Stimulated activated CD4-positive, alpha-beta T cell treated with anti-CD3 and anti-CD28 coated beads, Interleukin-2, amount 100 ng/mL, for 4 hours (primary cell): Measurements from ENCODE around the gene GMEB2.
A peak's percentile ranks its signal among the peaks of the same experiment; 100 is the strongest.
"Not testable (repeated sequence)": the region's sequence is repeated elsewhere in the genome, so short reads cannot be mapped to it uniquely, and the experiment has no call there.

ENCODE experiments used
- DNase-seq: peaks from one replicate; pipeline ENCODE4 v3.0.0-alpha.2; 2020; ENCODE audit warnings: low read depth

Gene GMEB2, protein sequence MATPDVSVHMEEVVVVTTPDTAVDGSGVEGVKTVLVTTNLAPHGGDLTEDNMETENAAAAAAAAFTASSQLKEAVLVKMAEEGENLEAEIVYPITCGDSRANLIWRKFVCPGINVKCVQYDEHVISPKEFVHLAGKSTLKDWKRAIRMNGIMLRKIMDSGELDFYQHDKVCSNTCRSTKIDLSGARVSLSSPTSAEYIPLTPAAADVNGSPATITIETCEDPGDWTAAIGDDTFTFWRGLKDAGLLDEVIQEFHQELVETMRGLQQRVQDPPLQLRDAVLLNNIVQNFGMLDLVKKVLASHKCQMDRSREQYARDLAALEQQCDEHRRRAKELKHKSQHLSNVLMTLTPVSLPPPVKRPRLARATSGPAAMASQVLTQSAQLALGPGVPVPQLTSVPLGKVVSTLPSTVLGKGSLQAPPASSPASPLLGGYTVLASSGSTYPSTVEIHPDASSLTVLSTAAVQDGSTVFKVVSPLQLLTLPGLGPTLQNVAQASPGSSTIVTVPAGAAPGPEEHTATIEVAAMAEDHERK

DNA sequence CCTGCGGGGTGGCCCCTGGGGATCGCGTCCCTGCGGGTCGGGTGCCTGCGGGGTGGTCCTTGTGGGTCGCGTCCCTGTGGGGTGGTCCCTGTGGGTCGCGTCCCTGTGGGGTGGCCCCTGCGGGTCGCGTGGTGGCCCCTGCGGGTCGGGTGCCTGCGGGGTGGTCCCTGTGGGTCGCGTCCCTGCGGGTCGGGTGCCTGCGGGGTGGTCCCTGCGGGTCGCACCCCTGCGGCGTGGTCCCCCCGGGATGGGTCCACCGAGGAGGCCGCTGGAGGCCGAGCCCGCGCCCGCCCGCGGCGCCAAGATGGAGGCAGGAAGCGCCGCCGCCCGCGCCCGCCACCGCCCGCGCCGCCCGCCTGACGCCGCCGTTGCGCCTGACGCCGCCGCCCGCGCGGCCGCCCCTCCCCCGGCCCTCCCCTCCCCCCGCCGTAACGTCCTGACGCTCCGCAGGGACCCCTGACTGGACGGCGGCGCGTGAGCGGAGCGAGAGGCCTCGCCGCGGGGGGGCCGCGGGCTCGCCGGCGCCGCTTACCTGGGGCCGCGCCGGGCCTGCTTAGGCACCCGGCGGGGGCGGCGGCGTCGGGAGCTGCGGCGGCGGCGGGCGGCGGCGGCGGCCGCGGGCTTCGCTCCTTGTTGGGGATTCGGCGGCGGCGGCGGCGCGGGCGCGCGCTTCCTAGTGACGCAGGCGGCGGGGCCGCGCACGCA is at the start of gene GMEB2:
GMEB2 (minus strand) TSS at position 678 of the 705 bp plus-strand sequence. CDS start 7,704 bp downstream, outside the sequence.
- peak; percentile 65 for DNase-seq

DNA sequence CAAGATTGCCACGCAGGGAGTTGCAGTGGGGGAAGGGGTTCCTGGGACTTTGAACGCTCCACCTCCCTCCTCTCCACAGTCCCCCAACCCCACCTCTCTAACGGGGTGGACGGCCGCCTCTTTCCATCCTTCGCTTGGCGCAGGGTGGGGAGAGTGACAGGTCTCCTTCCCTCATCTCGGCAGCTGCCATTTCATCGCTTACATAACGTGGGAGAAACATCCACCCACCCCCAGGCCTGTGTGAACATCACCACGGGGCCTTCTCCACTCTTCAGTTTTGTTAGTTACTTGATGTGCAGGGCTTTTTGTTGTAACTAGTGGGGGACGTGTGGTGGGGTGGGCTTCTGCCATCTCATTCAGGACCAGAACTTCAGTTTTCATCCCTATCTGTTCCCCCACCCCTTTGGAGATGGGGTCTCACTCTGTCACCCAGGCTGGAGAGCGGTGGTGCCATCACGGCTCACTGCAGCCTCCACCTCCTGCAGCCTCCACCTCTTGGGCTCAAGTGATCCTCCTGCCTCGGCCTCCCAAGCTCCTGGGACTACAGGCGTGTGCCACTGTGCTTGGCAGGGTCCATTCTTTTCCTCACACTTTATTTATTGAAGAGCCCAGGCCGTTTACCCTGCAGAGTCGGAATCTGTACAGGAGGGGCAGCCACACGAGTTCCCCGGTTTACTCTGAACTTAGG is 48.9 kb upstream of the GMEB2 start:
- no peak for DNase-seq

GRCh38 chr20:63673951-63674350 is 47.0 kb upstream of the GMEB2 start:
- DNase-seq, result no peak

- DNase-seq, result no peak
Measured at GRCh38 chr20:63672666-63673065, 45.8 kb upstream of the GMEB2 start.

- not testable (repeated sequence) for DNase-seq
Measured at GRCh38 chr20:63671695-63672094, 44.8 kb upstream of the GMEB2 start.

GRCh38 chr20:63668351-63668750 is 41.5 kb upstream of the GMEB2 start:
- no peak for DNase-seq

GRCh38 chr20:63667858-63668257 is 41.0 kb upstream of the GMEB2 start:
- no peak for DNase-seq

GRCh38 chr20:63665708-63666107 is 38.8 kb upstream of the GMEB2 start:
- no peak for DNase-seq

GRCh38 chr20:63664861-63665594 is 38.1 kb upstream of the GMEB2 start:
- DNase-seq, result no peak

DNA sequence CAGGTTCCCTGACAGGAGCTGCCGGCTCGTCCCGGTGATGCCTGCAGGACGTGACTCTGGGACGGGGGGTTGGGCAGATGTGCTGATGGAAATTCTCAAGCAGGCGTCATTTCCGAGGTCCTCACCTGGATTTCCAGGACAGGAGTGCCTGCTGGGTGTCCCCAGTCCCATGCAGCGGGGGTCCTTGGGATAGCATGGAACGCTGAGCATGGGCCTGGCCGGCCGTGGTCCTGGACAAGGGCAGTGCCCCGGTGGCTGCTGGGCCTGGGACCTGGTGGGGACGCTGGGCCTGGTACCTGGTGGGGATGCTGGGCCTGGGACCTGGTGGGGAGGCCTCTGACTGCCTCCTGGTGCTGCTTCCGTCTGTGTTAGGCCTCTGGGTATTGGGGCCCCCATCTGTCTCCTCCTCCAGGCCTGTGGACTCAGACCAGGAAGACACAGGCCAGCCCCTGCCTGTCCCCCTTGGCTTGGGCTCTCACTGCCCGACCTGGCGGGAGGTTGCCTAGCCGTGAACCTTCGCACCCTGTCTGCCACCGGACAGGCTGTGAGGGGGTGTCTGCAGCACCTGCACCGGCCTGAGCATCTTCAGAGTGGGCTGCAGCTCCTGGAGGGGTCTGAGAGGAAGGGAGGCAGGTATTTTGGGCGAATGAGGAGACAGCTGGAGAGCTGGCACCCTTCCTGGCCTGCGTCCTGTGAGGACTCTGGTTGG is 37.4 kb upstream of the GMEB2 start:
- no peak for DNase-seq

GRCh38 chr20:63663332-63664066 is 36.6 kb upstream of the GMEB2 start:
- no peak for DNase-seq

- no peak for DNase-seq
Measured at GRCh38 chr20:63662813-63663189, 35.9 kb upstream of the GMEB2 start.

GRCh38 chr20:63661959-63662812 is 35.3 kb upstream of the GMEB2 start:
- no peak for DNase-seq

GRCh38 chr20:63661108-63661507 is 34.2 kb upstream of the GMEB2 start:
- no peak for DNase-seq

DNA sequence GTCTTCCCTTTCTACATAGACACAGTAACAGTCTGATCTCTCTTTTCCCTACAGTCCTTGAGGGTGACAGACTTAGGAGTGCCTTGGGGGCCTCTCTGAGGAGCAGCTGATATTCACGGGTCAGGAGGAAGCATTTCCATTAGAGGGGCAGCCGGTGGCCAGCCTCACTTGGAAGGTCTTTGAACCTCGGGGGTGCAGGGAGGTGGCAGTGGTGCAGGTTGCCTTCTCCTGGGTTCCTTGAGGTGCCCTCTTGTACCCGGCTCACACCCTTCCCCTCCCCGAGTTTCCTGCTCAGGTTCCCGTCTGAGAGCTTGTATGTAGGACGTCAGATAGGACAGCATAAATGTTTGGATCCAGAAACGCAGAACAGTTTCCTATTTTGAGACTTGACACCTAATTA is 33.7 kb upstream of the GMEB2 start:
- DNase-seq, result no peak

GRCh38 chr20:63660174-63660573 is 33.3 kb upstream of the GMEB2 start:
- DNase-seq, result not testable (repeated sequence)

- no peak for DNase-seq
Measured at GRCh38 chr20:63659370-63659769, 32.5 kb upstream of the GMEB2 start.

DNA sequence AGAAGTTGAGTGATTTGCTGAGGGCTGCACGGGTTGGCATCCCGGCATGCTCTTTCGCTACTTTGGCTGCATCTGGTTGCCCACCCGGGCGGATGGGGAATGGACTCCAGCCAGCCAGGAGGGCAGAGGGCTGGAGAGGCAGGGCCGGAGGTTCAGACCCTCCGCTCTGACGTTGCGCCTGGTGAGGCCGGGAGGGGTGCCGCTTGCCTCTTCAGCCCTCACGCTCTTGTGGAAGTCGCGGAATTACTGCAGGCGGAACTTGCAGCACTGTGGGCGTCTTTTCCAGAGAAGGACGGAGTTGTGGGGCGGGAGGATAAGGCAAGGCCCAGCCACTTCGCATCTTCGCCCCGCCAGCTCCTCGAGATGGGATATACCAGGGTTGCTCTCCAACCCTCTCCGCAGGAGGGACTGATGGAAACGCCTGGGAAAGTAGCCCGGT is 31.9 kb upstream of the GMEB2 start:
- no peak for DNase-seq

DNA sequence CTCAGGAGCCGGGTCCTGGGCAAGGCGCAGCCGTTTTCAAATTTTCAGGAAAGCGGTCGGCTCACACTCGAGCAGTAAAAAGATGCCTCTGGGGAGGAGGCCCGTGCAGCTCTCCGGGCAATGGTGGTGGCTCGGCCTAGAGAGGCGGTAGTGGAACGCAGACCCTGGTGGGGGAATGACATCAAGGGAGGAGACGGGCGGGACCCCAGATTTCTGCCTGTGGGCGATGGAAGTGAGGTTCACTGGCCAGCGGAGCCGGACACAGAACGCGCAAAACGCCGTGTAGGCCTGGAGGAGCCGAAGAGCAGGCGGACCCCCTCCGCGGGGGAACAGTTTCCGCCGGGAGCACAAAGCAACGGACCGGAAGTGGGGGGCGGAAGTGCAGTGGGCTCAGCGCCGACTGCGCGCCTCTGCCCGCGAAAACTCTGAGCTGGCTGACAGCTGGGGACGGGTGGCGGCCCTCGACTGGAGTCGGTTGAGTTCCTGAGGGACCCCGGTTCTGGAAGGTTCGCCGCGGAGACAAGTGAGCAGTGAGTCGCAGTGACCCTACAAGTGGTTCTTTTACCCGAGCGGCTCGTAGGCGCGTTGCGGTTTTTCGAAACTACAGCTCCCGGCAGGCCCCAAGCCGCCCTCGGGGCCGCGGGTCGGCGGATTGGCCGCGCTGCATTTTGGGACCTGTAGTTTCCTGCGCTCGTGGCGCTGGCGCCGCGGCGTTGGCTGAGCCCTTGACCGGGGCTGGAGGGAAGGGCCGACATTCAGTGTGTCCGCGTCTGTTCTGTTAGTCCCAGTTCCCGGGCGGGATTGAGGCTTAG is 31.2 kb upstream of the GMEB2 start, which contains the start of gene RTEL1:
RTEL1 (plus strand) TSS at position 376 of the 812 bp plus-strand sequence. CDS start 1,091 bp downstream, outside the sequence.
- peak; percentile 81 for DNase-seq
